AG04449 (cell line): ENCODE data around the gene PTPRM.

Experiments
- CTCF ChIA-PET: fragments of 350-600 bp; formaldehyde crosslinking; extraction: SDS; loops from one replicate; lab custom pipeline; 2021; ENCODE audit warnings: antibody characterized with exemption; lab: Yijun Ruan, JAX
- POLR2A ChIA-PET: fragments of 400-600, 350-600 bp; formaldehyde crosslinking; extraction: SDS; loops from one replicate; lab custom pipeline; 2020; ENCODE audit warnings: antibody characterized with exemption, inconsistent platforms; lab: Yijun Ruan, JAX
- DNase-seq: peaks from one replicate; pipeline ENCODE4 v3.0.0-alpha.2; 2010; ENCODE audit warnings: low read depth, low spot score
- H3K4me3 ChIP-seq: 2 replicates; pipeline ENCODE4 v1.5.1; 2011; ENCODE audit warnings: low read depth, mild to moderate bottlenecking, control low read depth, low read length
- TF ChIP-seq, protein P1 (sequence below): IDR thresholded peaks from one replicate; pipeline ENCODE4 v1.5.1; 2011; ENCODE audit warnings: mild to moderate bottlenecking, moderate library complexity, low read length, control low read depth, inconsistent platforms; ENCODE audit not compliant: insufficient read depth; ENCODE audit errors: missing control alignments

Gene PTPRM

DNA sequence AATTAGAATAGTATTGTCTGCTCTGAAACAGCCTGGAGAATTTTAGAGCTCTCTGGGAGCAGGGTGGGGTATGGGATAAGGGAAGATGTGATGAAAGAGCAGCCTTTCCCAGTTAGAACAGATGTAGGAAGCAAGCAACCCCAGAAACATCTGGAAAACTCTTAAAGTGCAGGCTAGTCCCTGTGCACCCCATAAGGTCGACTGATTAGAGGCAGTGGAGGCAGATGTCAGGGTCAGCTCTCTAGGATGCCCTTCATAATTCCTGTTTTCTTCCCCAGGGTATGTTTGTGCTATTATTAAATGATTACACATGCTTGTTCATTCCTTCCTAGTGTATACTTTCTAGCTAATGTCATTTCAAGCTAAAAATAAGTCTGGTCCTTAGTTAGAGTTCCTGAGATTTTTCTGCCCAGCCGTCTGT is 41.7 kb downstream of the PTPRM start:
- POLR2A ChIA-PET: interaction anchor here (0.7 to 1.8 kb wide), 4 partner anchors 8 to 42 kb away, joined by 3 to 13 read pairs (median 6); partner anchors contain the start of gene PTPRM
- H3K4me3 ChIP-seq: no peak overlapping the region
- CTCF ChIA-PET: interaction anchor here (0.9 to 3.6 kb wide), 7 partner anchors 10 to 781 kb away, joined by 3 to 13 read pairs (median 5); partner anchors contain the start of gene PTPRM
- DNase-seq: no peak
- TF ChIP-seq, protein P1, sequence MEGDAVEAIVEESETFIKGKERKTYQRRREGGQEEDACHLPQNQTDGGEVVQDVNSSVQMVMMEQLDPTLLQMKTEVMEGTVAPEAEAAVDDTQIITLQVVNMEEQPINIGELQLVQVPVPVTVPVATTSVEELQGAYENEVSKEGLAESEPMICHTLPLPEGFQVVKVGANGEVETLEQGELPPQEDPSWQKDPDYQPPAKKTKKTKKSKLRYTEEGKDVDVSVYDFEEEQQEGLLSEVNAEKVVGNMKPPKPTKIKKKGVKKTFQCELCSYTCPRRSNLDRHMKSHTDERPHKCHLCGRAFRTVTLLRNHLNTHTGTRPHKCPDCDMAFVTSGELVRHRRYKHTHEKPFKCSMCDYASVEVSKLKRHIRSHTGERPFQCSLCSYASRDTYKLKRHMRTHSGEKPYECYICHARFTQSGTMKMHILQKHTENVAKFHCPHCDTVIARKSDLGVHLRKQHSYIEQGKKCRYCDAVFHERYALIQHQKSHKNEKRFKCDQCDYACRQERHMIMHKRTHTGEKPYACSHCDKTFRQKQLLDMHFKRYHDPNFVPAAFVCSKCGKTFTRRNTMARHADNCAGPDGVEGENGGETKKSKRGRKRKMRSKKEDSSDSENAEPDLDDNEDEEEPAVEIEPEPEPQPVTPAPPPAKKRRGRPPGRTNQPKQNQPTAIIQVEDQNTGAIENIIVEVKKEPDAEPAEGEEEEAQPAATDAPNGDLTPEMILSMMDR: no peak

DNA sequence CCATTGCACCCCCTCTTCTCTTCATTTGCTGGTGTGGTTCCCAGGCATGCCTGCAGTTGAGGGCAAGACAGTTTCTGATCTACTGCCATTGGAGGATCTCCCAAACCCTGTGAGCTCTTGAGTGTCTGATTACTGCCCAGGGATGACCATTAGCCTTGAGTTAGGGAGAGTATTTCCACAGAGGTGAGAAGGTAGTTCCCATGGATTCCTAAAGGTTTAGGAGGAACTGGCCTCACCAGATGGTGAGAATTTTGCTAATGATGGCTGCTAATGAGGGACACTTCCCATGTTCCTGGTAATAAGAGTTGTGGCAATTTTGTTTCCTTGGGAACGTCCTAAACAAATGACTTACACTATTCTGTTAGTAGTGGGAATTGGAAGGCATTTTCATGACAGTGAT is 42.5 kb downstream of the PTPRM start:
- no peak overlapping the region for H3K4me3 ChIP-seq
- TF ChIP-seq, protein P1: no peak
- DNase-seq: no peak
- POLR2A ChIA-PET: interaction anchor here (1.8 kb wide), 1 partner anchor 42 kb away, joined by 13 read pairs; the partner anchor contains the start of gene PTPRM
- CTCF ChIA-PET: interaction anchor here (0.9 to 3.6 kb wide), 5 partner anchors 7 to 780 kb away, joined by 3 to 13 read pairs (median 4); partner anchors contain the start of gene PTPRM

- ChIA-PET CTCF (interaction anchor here (0.7 to 1.4 kb wide), 3 partner anchors 9 to 47 kb away, joined by 3 to 5 read pairs (median 3); partner anchors contain the start of gene PTPRM), POLR2A (no interaction called here)
- TF ChIP-seq, protein P1: no peak
- H3K4me3 ChIP-seq: no peak overlapping the region
- no peak for DNase-seq
Observed at GRCh38 chr18:7614042-7614441, 46.9 kb downstream of the PTPRM start.

GRCh38 chr18:7615840-7616239 is 48.7 kb downstream of the PTPRM start:
- TF ChIP-seq, protein P1: no peak
- POLR2A ChIA-PET: no interaction called here
- CTCF ChIA-PET: interaction anchor here (1.2 kb wide), 1 partner anchor 49 kb away, joined by 6 read pairs; the partner anchor contains the start of gene PTPRM
- no peak overlapping the region for H3K4me3 ChIP-seq
- DNase-seq: no peak

DNA sequence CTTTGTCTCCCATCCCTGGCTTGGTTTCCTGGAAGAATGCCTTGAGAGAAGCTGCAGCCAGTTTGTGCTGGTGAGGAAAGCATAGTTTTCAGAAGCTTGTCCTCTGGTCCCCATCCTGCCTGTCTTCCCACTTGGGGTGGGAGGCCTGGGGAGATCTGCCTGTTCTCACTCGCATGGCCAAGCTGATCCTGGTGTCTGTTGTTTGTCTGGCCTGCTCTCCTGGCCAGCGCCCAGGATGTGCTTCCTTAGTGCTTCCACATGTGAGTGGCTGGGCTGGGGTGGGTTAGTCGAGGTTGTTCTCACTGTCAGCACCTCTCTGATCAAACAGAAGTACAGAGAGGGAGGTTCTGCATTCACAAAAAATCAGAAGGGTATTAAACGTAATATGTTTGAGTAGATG is 49.5 kb downstream of the PTPRM start:
- POLR2A ChIA-PET: interaction anchor here (2.1 kb wide), 1 partner anchor 8 kb away, joined by 9 read pairs; no protein-coding TSS in a partner anchor
- CTCF ChIA-PET: interaction anchor here (0.8 to 5.5 kb wide), 3 partner anchors 10 to 50 kb away, joined by 3 to 36 read pairs (median 4); partner anchors contain the start of gene PTPRM
- H3K4me3 ChIP-seq: no peak overlapping the region
- TF ChIP-seq, protein P1: no peak
- DNase-seq: no peak

- H3K4me3 ChIP-seq: peak overlapping the region; percentile 28
- TF ChIP-seq, protein P1: no peak
- peak; percentile 86 for DNase-seq
- ChIA-PET CTCF (interaction anchor here (0.8 to 5.5 kb wide), 3 partner anchors 9 to 51 kb away, joined by 3 to 36 read pairs (median 4); partner anchors contain the start of gene PTPRM), POLR2A (interaction anchor here (1.0 to 2.1 kb wide), 2 partner anchors 10 to 40 kb away, joined by 4 to 9 read pairs; no protein-coding TSS in a partner anchor)
Observed at GRCh38 chr18:7617738-7618422, 50.8 kb downstream of the PTPRM start.
